Skeletal muscle satellite cell (primary cell): ENCODE data around the gene IFT81.
"Not testable (repeated sequence)": the region's sequence is repeated elsewhere in the genome, so short reads cannot be mapped to it uniquely, and the experiment has no call there.

Source experiments
- H3K27me3 ChIP-seq: 2 replicates; pipeline ENCODE4 v1.7.0; 2013; ENCODE audit warnings: low read length; ENCODE audit not compliant: control insufficient read depth, insufficient read depth
- H3K36me3 ChIP-seq: 2 replicates; pipeline ENCODE4 v1.7.0; 2013; ENCODE audit warnings: mild to moderate bottlenecking, control low read depth, low read length; ENCODE audit not compliant: insufficient read depth
- H3K4me1 ChIP-seq: 2 replicates; pipeline ENCODE4 v1.7.0; 2013; ENCODE audit warnings: low read length; ENCODE audit not compliant: control insufficient read depth, insufficient read depth
- H3K4me2 ChIP-seq: 2 replicates; pipeline ENCODE4 v1.7.0; 2013; ENCODE audit warnings: mild to moderate bottlenecking, low read length
- H3K4me3 ChIP-seq: 2 replicates; pipeline ENCODE4 v1.7.0; 2013; ENCODE audit warnings: low read length
- H3K9ac ChIP-seq: 2 replicates; pipeline ENCODE4 v1.7.0; 2013; ENCODE audit warnings: mild to moderate bottlenecking, low read depth, low read length, moderate library complexity
- H3K9me3 ChIP-seq: replicated peaks from 2 replicates; pipeline ENCODE4 v1.7.0; 2013; ENCODE audit warnings: mild to moderate bottlenecking, control low read depth, low read length

The IFT81 gene

GRCh38 chr12:110186059-110186458 lies 61.9 kb downstream of the IFT81 start:
- Histone ChIP-seq H3K9ac (no peak overlapping the region), H3K9me3 (no peaks in the 10 kb centered on the region), H3K27me3 (no peaks in the 10 kb centered on the region), H3K4me1 (no peaks in the 10 kb centered on the region), H3K4me3 (no peak overlapping the region), H3K36me3 (peaks cover 13% of the 10 kb centered on the region), H3K4me2 (no peak overlapping the region)

DNA sequence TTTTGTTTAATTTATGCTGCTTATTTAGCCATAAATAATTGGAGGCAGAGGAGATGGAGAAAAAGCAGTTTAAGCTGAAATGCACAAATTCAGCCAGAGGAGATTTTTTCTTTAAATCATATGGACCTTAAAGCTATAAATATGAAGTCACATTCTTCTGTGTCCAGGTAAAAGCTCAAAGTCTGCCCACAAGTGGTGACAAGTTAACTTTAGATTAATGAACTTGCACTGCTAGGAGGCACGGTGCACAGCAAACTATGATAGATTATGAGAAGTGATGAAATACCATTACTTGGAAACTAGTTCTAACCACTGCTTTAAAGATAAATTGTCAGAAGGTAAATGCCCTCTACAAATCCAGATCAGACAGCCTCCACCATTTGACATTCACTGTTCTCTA lies 69.0 kb downstream of the IFT81 start:
- Histone ChIP-seq H3K9me3 (no peaks in the 10 kb centered on the region), H3K4me1 (no peaks in the 10 kb centered on the region), H3K27me3 (no peaks in the 10 kb centered on the region), H3K4me2 (no peak overlapping the region), H3K4me3 (no peak overlapping the region), H3K36me3 (peaks cover 8% of the 10 kb centered on the region), H3K9ac (no peak overlapping the region)

DNA sequence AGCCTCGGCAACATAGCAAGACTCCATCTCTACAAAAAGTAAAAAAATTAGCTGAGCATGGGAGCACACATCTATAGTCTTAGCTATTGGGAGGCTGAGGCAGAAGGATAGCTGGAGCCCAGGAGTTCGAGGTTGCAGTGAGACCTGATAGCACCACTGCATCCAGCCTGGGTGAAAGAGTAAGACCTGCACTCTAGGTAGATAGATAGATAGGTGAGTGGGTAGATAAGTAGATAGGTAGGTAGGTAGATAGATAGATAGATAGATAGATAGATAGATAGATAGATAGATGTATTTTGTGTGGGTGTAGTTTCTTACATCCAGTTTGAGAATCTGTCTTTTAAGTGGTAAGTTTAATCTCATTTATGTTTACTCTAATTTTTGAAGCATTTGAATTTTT lies 72.8 kb downstream of the IFT81 start:
- no peak overlapping the region for H3K4me2 ChIP-seq
- no peaks in the 10 kb centered on the region for H3K9me3 ChIP-seq
- no peak overlapping the region for H3K9ac ChIP-seq
- H3K4me1 ChIP-seq: peaks cover 15% of the 10 kb centered on the region
- H3K27me3 ChIP-seq: no peaks in the 10 kb centered on the region
- H3K36me3 ChIP-seq: peaks cover 4% of the 10 kb centered on the region
- no peak overlapping the region for H3K4me3 ChIP-seq

- no peak overlapping the region for H3K9ac ChIP-seq
- no peak overlapping the region for H3K4me3 ChIP-seq
- no peak overlapping the region for H3K4me2 ChIP-seq
- H3K9me3 ChIP-seq: no peaks in the 10 kb centered on the region
- peaks cover 15% of the 10 kb centered on the region for H3K4me1 ChIP-seq
- no peaks in the 10 kb centered on the region for H3K27me3 ChIP-seq
- H3K36me3 ChIP-seq: peaks cover 4% of the 10 kb centered on the region
Measured at GRCh38 chr12:110198386-110198785, 74.2 kb downstream of the IFT81 start.

DNA sequence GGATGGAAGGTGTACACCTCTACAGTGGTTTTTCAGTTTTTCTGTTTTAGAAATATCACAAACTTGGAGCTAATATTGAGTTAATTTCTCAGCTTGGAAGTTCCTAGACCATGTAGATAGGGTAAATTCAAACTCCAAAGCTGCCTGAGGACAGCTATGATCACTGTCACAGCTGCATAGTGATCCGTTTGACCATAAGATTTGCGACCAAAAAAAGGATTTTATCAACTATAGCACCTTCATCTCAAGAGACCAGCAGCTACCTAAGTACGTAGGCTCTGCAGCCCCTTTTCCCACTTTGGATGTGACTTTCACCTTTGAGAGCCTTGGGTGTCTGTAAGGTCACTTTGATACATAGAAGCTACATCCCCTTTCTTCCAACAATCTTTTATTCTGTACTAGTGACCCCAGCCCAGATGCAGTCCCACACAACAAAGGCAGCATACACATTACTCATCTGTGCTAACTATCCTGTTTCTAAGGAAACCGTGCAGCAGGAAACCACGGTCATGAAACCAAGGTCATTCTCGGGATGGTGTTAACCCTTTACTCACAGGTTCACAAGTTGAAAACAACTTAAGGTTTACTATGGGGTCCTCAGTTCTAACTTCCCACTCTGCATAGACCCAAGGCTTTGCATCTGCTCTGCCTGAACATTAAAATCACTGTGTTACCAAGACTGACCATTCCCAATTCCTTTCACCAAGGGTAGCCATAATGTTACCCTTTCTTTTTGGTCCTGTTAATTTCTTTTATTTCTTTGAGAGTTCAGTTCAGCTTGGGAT lies 75.4 kb downstream of the IFT81 start:
- Histone ChIP-seq H3K27me3 (no peaks in the 10 kb centered on the region), H3K9me3 (no peaks in the 10 kb centered on the region), H3K36me3 (no peaks in the 10 kb centered on the region), H3K4me1 (peaks cover 15% of the 10 kb centered on the region), H3K4me2 (peak overlapping the region; percentile 74), H3K9ac (peak overlapping the region; percentile 18), H3K4me3 (peak overlapping the region; percentile 55)

DNA sequence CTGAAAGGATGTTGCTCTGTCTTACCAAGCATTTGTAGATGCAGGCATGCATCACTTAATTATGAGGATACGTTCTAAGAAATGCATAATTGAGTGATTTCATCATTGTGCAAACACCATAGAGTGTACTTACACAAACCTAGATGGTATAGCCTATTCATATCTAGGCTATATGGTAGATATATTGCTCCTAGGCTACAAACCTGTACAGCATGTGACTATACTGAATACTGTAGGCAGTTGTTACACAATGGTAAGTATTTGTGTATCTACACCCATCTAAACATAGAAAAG lies 75.9 kb downstream of the IFT81 start:
- Histone ChIP-seq H3K9ac (no peak overlapping the region), H3K4me3 (peak overlapping the region; percentile 55), H3K4me2 (peak overlapping the region; percentile 74), H3K9me3 (no peaks in the 10 kb centered on the region), H3K27me3 (no peaks in the 10 kb centered on the region), H3K36me3 (no peaks in the 10 kb centered on the region), H3K4me1 (peaks cover 15% of the 10 kb centered on the region)

DNA sequence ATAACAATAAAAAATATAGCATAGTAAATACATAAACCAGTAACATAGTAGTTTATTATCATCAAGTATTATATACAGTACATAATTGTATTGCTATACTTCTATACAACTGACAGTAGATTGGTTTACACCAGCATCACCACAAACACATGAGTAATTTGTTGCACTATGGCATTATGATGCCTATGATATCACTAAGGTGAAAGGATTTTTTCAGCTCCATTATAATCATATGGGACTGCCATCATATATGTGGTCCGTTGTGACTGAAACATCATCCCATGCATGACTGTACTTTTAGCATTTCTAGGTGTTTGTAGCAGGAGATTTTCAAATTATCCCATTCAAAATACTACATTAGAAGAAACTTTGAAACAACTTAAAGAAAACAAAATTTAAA lies 77.8 kb downstream of the IFT81 start:
- H3K36me3 ChIP-seq: no peaks in the 10 kb centered on the region
- H3K9me3 ChIP-seq: no peaks in the 10 kb centered on the region
- no peak overlapping the region for H3K4me3 ChIP-seq
- no peak overlapping the region for H3K9ac ChIP-seq
- H3K27me3 ChIP-seq: no peaks in the 10 kb centered on the region
- no peak overlapping the region for H3K4me2 ChIP-seq
- H3K4me1 ChIP-seq: peaks cover 15% of the 10 kb centered on the region

GRCh38 chr12:110203546-110203945 lies 79.4 kb downstream of the IFT81 start:
- H3K4me2 ChIP-seq: no peak overlapping the region

GRCh38 chr12:110205931-110206330 lies 81.8 kb downstream of the IFT81 start:
- H3K9me3 ChIP-seq: no peaks in the 10 kb centered on the region
- no peak overlapping the region for H3K9ac ChIP-seq
- no peaks in the 10 kb centered on the region for H3K36me3 ChIP-seq
- no peak overlapping the region for H3K4me2 ChIP-seq
- H3K4me3 ChIP-seq: no peak overlapping the region
- H3K4me1 ChIP-seq: peaks cover under 1% of the 10 kb centered on the region
- no peaks in the 10 kb centered on the region for H3K27me3 ChIP-seq

More at GRCh38 chr12:110203546-110203945, 79.4 kb downstream of the IFT81 start:
- H3K27me3 ChIP-seq: no peaks in the 10 kb centered on the region
- H3K9me3 ChIP-seq: no peaks in the 10 kb centered on the region
- H3K9ac ChIP-seq: no peak overlapping the region
- no peaks in the 10 kb centered on the region for H3K36me3 ChIP-seq
- H3K4me3 ChIP-seq: no peak overlapping the region
- peaks cover 15% of the 10 kb centered on the region for H3K4me1 ChIP-seq

GRCh38 chr12:110211639-110212536 lies 87.7 kb downstream of the IFT81 start:
- H3K4me1 ChIP-seq: peaks cover 18% of the 10 kb centered on the region
- peak overlapping the region; percentile 60 for H3K4me2 ChIP-seq
- not testable (repeated sequence) for H3K4me3 ChIP-seq, H3K27me3 ChIP-seq, H3K9me3 ChIP-seq, H3K36me3 ChIP-seq
- peak overlapping the region; percentile 41 for H3K9ac ChIP-seq

GRCh38 chr12:110217996-110218674 lies 94.0 kb downstream of the IFT81 start:
- Histone ChIP-seq H3K27me3 (no peaks in the 10 kb centered on the region), H3K4me3 (no peak overlapping the region), H3K4me2 (no peak overlapping the region), H3K4me1 (peaks cover 4% of the 10 kb centered on the region), H3K9ac (no peak overlapping the region), H3K36me3 (no peaks in the 10 kb centered on the region), H3K9me3 (no peaks in the 10 kb centered on the region)
